IMR-90 (cell line): ENCODE data around the gene SERBP1. TPM values are rescaled to one million over a fixed set of nuclear protein-coding genes. Genes with fewer than 3 reads are reported as not detected.

Source experiments
- ATAC-seq: fragments of 200-7000 bp; cut with Tn5 transposase; 2 replicates; pipeline ENCODE4 v1.9.1; 2020; ENCODE audit warnings: low read depth, mild to moderate bottlenecking, moderate library complexity
- BruUV-seq: library from RNA; stranded (reverse); fragments of 400-500 nt; replicated peaks from 2 replicates; lab custom pipeline; 2021; lab: Mats Ljungman, UMichigan
- CTCF ChIA-PET: fragments of 300-600 bp; formaldehyde crosslinking; extraction: SDS; loops from one replicate; lab custom pipeline; 2021; ENCODE audit warnings: antibody characterized with exemption; lab: Yijun Ruan, JAX
- POLR2A ChIA-PET: fragments of 300-600 bp; sonication (Branson Sonifier 250); formaldehyde crosslinking; loops from one replicate; lab custom pipeline; 2022; ENCODE audit warnings: antibody characterized with exemption; ENCODE audit not compliant: unreplicated experiment; lab: Charles Lee
- DNase-seq: peaks from one replicate; pipeline ENCODE4 v3.0.0; 2013
- H2AFZ ChIP-seq: replicated peaks from 2 replicates; pipeline ENCODE3; 2013; ENCODE audit warnings: low read length, mild to moderate bottlenecking; ENCODE audit not compliant: poor library complexity
- H2AK5ac ChIP-seq: 2 replicates; pipeline ENCODE4 v1.6.1; 2013; ENCODE audit warnings: low read depth, low read length, inconsistent platforms
- H2AK9ac ChIP-seq: replicated peaks from 2 replicates; pipeline ENCODE3; 2013; ENCODE audit warnings: mild to moderate bottlenecking, low read depth, low read length, moderate library complexity; ENCODE audit not compliant: poor library complexity
- H2BK120ac ChIP-seq: 2 replicates; pipeline ENCODE4 v1.6.1; 2013; ENCODE audit warnings: low read depth, low read length, inconsistent platforms
- H2BK15ac ChIP-seq: 3 replicates; pipeline ENCODE4 v1.6.1; 2013; ENCODE audit warnings: low read depth, low read length, inconsistent platforms
- H2BK20ac ChIP-seq: 2 replicates; pipeline ENCODE4 v1.6.1; 2013; ENCODE audit warnings: low read depth, mild to moderate bottlenecking, inconsistent platforms, low read length, moderate library complexity
- H2BK5ac ChIP-seq: 2 replicates; pipeline ENCODE4 v1.6.1; 2013; ENCODE audit warnings: mild to moderate bottlenecking, low read depth, low read length, inconsistent platforms; ENCODE audit not compliant: poor library complexity, severe bottlenecking
- H3K14ac ChIP-seq: replicated peaks from 2 replicates; pipeline ENCODE4 v1.6.1; 2013; ENCODE audit warnings: low read depth, low read length, inconsistent platforms
- H3K18ac ChIP-seq: 2 replicates; pipeline ENCODE4 v1.6.1; 2013; ENCODE audit warnings: low read depth, low read length, control low read depth
- H3K23ac ChIP-seq: 2 replicates; pipeline ENCODE4 v1.6.1; 2013; ENCODE audit warnings: low read depth, low read length, inconsistent platforms
- H3K27ac ChIP-seq: 2 replicates; pipeline ENCODE4 v1.5.1; 2013; ENCODE audit warnings: mild to moderate bottlenecking, control low read depth, low read length; ENCODE audit not compliant: insufficient read depth
- H3K27me3 ChIP-seq: 2 replicates; pipeline ENCODE4 v1.6.1; 2013; ENCODE audit warnings: low read length; ENCODE audit not compliant: control insufficient read depth, insufficient read depth
- H3K36me3 ChIP-seq: 2 replicates; pipeline ENCODE4 v1.6.1; 2013; ENCODE audit warnings: low read length, mixed read lengths; ENCODE audit not compliant: control insufficient read depth, insufficient read depth
- H3K4ac ChIP-seq: 2 replicates; pipeline ENCODE4 v1.6.1; 2013; ENCODE audit warnings: low read depth, low read length, inconsistent platforms
- H3K4me1 ChIP-seq: 2 replicates; pipeline ENCODE4 v1.6.1; 2013; ENCODE audit warnings: low read length, mixed read lengths; ENCODE audit not compliant: control insufficient read depth, insufficient read depth
- H3K4me2 ChIP-seq: 2 replicates; pipeline ENCODE4 v1.6.1; 2013; ENCODE audit warnings: low read depth, mild to moderate bottlenecking, control low read depth, low read length, moderate library complexity
- H3K4me3 ChIP-seq: 2 replicates; pipeline ENCODE4 v1.5.1; 2013; ENCODE audit warnings: low read depth, mild to moderate bottlenecking, control low read depth, low read length, moderate library complexity; ENCODE audit not compliant: insufficient read depth
- H3K56ac ChIP-seq: 2 replicates; pipeline ENCODE4 v1.6.1; 2013; ENCODE audit warnings: low read length, inconsistent platforms; ENCODE audit not compliant: insufficient read depth; ENCODE audit errors: extremely low read depth
- H3K79me1 ChIP-seq, 2 experiments: 2 replicates each; pipeline ENCODE4 v1.6.1; 2013; ENCODE audit warnings: low read length in 2 of 2, inconsistent platforms in 1 of 2, low read depth in 1 of 2
- H3K9ac ChIP-seq: 2 replicates; pipeline ENCODE4 v1.6.1; 2013; ENCODE audit warnings: low read depth, low read length, control low read depth
- H3K9me1 ChIP-seq: 2 replicates; pipeline ENCODE4 v1.6.1; 2013; ENCODE audit warnings: low read length, inconsistent platforms; ENCODE audit not compliant: insufficient read depth
- H3K9me3 ChIP-seq: 2 replicates; pipeline ENCODE4 v1.6.1; 2013; ENCODE audit warnings: low read length; ENCODE audit not compliant: control insufficient read depth, insufficient read depth
- H4K20me1 ChIP-seq: 2 replicates; pipeline ENCODE4 v1.6.1; 2013; ENCODE audit warnings: low read length, inconsistent platforms; ENCODE audit not compliant: insufficient read depth
- H4K5ac ChIP-seq: 2 replicates; pipeline ENCODE4 v1.6.1; 2013; ENCODE audit warnings: mild to moderate bottlenecking, low read depth, low read length, control low read depth
- H4K8ac ChIP-seq, 2 experiments: 2 replicates each; pipeline ENCODE4 v1.6.1; 2013; ENCODE audit warnings: low read depth in 2 of 2, low read length in 2 of 2, control low read depth in 1 of 2, inconsistent platforms in 1 of 2
- H4K91ac ChIP-seq: 2 replicates; pipeline ENCODE4 v1.6.1; 2013; ENCODE audit warnings: low read depth, low read length, inconsistent platforms; ENCODE audit not compliant: insufficient read depth
- BHLHE40 ChIP-seq: fragments of 150-350 bp; IDR thresholded peaks from 2 replicates; pipeline ENCODE4 v1.6.1; 2016; ENCODE audit warnings: mild to moderate bottlenecking, low read depth, low read length
- CEBPB ChIP-seq: IDR thresholded peaks from 2 replicates; pipeline ENCODE4 v1.6.1; 2012; ENCODE audit warnings: low read depth, low read length, improper control_type of control experiment
- CHD1 ChIP-seq: IDR thresholded peaks from 2 replicates; pipeline ENCODE4 v1.6.1; 2012; ENCODE audit warnings: low read depth, low read length, improper control_type of control experiment
- CTCF ChIP-seq: conservative IDR thresholded peaks from 2 replicates; pipeline ENCODE4 v1.5.1; 2012; ENCODE audit warnings: mild to moderate bottlenecking, low read depth, low read length, improper control_type of control experiment
- ELK1 ChIP-seq: fragments of 150-350 bp; IDR thresholded peaks from 2 replicates; pipeline ENCODE4 v1.6.1; 2016; ENCODE audit warnings: low read depth, mild to moderate bottlenecking, low read length, moderate library complexity, borderline replicate concordance
- FOS ChIP-seq: fragments of 150-350 bp; IDR thresholded peaks from 2 replicates; pipeline ENCODE4 v1.6.1; 2016; ENCODE audit warnings: low read depth, low read length
- MAFK ChIP-seq: IDR thresholded peaks from 2 replicates; pipeline ENCODE4 v1.6.1; 2012; ENCODE audit warnings: low read depth, low read length, improper control_type of control experiment
- MAZ ChIP-seq: IDR thresholded peaks from 2 replicates; pipeline ENCODE4 v1.6.1; 2012; ENCODE audit warnings: low read depth, mild to moderate bottlenecking, low read length, improper control_type of control experiment, moderate library complexity, borderline replicate concordance
- MXI1 ChIP-seq: IDR thresholded peaks from 2 replicates; pipeline ENCODE4 v1.6.1; 2012; ENCODE audit warnings: low read depth, mild to moderate bottlenecking, low read length, moderate library complexity, borderline replicate concordance
- NFE2L2 ChIP-seq: fragments of 150-350 bp; IDR thresholded peaks from 2 replicates; pipeline ENCODE4 v1.6.1; 2016; ENCODE audit warnings: low read depth, mild to moderate bottlenecking, low read length
- POLR2A ChIP-seq: IDR thresholded peaks from 2 replicates; pipeline ENCODE4 v1.6.1; 2012; ENCODE audit warnings: mild to moderate bottlenecking, low read depth, low read length
- RAD21 ChIP-seq: IDR thresholded peaks from 2 replicates; pipeline ENCODE4 v1.6.1; 2012; ENCODE audit warnings: low read length, improper control_type of control experiment
- RCOR1 ChIP-seq: IDR thresholded peaks from 2 replicates; pipeline ENCODE4 v1.6.1; 2012; ENCODE audit warnings: mild to moderate bottlenecking, low read length, improper control_type of control experiment; ENCODE audit not compliant: insufficient replicate concordance
- RFX5 ChIP-seq: IDR thresholded peaks from 2 replicates; pipeline ENCODE4 v1.8.0; 2012; ENCODE audit warnings: low read depth, mild to moderate bottlenecking, low read length, moderate library complexity
- SMC3 ChIP-seq: fragments of 150-350 bp; IDR thresholded peaks from 2 replicates; pipeline ENCODE4 v1.6.1; 2016; ENCODE audit warnings: low read depth, mild to moderate bottlenecking, antibody characterized with exemption, low read length, moderate library complexity
- USF2 ChIP-seq: fragments of 150-350 bp; IDR thresholded peaks from 2 replicates; pipeline ENCODE4 v1.6.1; 2017; ENCODE audit warnings: mild to moderate bottlenecking, antibody characterized with exemption, low read length, low read depth
- WGBS, 2 experiments: methylation state at CpG; one replicate each; pipeline versions ENCODE4 v1.1.5 to v1.1.7; 2013; ENCODE audit warnings: missing lambda C conversion rate in 2 of 2; ENCODE audit not compliant: insufficient read length in 1 of 2; ENCODE audit errors: extremely low coverage in 2 of 2; 5-methylcytosine and 5-hydroxymethylcytosine counted together
- dilution Hi-C: fragments of 300-500 bp; cut with HindIII; formaldehyde crosslinking; loops from one replicate; pipeline ENCODE4 v1.14.3; 2018; ENCODE audit warnings: low sequenced_read_pairs; ENCODE audit not compliant: unreplicated experiment
- in situ Hi-C: fragments of 300-500 bp; cut with MboI; formaldehyde crosslinking; loops from 3 replicates; pipeline ENCODE4 v1.14.3; 2019; ENCODE audit warnings: low sequenced_read_pairs, inconsistent platforms, mixed read lengths
- intact Hi-C: fragments of 100-400 bp; cut with micrococcal nuclease; formaldehyde crosslinking; loops from 2 replicates; pipeline ENCODE4 v1.10.0; 2022
- polyA plus RNA-seq, 3 experiments: library from polyadenylated mRNA; depleted of rRNA; stranded (reverse); fragments of >200 nt; gene quantifications; 2 replicates each; pipeline ENCODE4 v1.2.3, GENCODE V29; 2012; ENCODE audit warnings: low replicate concordance in 1 of 3
- total RNA-seq: library from RNA; depleted of rRNA; stranded (reverse); fragments of >200 nt; gene quantifications from 2 replicates; pipeline ENCODE4 v1.2.3, GENCODE V29; 2012

The SERBP1 gene
- total and polyA plus RNA-seq, 2 of the 4 experiments (the other 2 are of a cell fraction), result 94.1 to 153 TPM

- intact Hi-C loops, result no loop called here
- Histone ChIP-seq H3K9me3 (peaks cover 8% of the 10 kb centered on the region; the same call in 1 of the 2 replicates), H3K36me3 (no peaks in the 10 kb centered on the region), H3K18ac (no peak overlapping the region), H4K91ac (no peak overlapping the region), H3K56ac (no peak overlapping the region), H3K4me3 (no peak overlapping the region), H2AFZ (no peak overlapping the region), H2BK5ac (no peak overlapping the region), H3K9me1 (no peaks in the 10 kb centered on the region), H3K9ac (no peak overlapping the region), H3K27me3 (no peaks in the 10 kb centered on the region), H3K79me1 (no peaks in the 10 kb centered on the region), H2AK9ac (no peak overlapping the region), H4K5ac (no peak overlapping the region), H4K20me1 (no peaks in the 10 kb centered on the region), H2BK120ac (no peak overlapping the region), H2BK20ac (no peak overlapping the region), H3K27ac (no peak overlapping the region), H2BK15ac (no peak overlapping the region), H3K14ac (no peak overlapping the region), H2AK5ac (no peak overlapping the region), H3K4me1 (peaks cover 1% of the 10 kb centered on the region; the same call in 1 of the 2 replicates), H4K8ac (no peak overlapping the region), H3K23ac (no peak overlapping the region), H3K4me2 (no peak overlapping the region), H3K4ac (no peak overlapping the region)
- BruUV-seq, result no TSS peak
- in situ Hi-C loops, result no loop called here
- no peak for DNase-seq
- ATAC-seq, result no peak
- no peak for TF ChIP-seq NFE2L2
- TF ChIP-seq MXI1, result no peak
- TF ChIP-seq MAFK, result no peak
- no peak for TF ChIP-seq RCOR1
- no peak for TF ChIP-seq FOS
- no peak for TF ChIP-seq POLR2A
- no peak for TF ChIP-seq ELK1
- TF ChIP-seq MAZ, result no peak
- TF ChIP-seq RFX5, result no peak
- TF ChIP-seq RAD21, result no peak
- TF ChIP-seq SMC3, result no peak
- no peak for TF ChIP-seq CTCF
- no peak for TF ChIP-seq BHLHE40
- no peak for TF ChIP-seq USF2
- TF ChIP-seq CHD1, result no peak
- TF ChIP-seq CEBPB, result no peak
- ChIA-PET CTCF (no interaction called here), POLR2A (no interaction called here)
- no CpG with 5 or more reads among the region's 2 CpGs for WGBS, 2 experiments
- dilution Hi-C loops, result no loop called here
Observed at GRCh38 chr1:67383999-67384638, 46.1 kb downstream of the SERBP1 start.
